ENCODE measurements around the gene TFR2.
"Not testable (repeated sequence)": the region's sequence is repeated elsewhere in the genome, so short reads cannot be mapped to it uniquely, and the experiment has no call there.

Gene TFR2

DNA sequence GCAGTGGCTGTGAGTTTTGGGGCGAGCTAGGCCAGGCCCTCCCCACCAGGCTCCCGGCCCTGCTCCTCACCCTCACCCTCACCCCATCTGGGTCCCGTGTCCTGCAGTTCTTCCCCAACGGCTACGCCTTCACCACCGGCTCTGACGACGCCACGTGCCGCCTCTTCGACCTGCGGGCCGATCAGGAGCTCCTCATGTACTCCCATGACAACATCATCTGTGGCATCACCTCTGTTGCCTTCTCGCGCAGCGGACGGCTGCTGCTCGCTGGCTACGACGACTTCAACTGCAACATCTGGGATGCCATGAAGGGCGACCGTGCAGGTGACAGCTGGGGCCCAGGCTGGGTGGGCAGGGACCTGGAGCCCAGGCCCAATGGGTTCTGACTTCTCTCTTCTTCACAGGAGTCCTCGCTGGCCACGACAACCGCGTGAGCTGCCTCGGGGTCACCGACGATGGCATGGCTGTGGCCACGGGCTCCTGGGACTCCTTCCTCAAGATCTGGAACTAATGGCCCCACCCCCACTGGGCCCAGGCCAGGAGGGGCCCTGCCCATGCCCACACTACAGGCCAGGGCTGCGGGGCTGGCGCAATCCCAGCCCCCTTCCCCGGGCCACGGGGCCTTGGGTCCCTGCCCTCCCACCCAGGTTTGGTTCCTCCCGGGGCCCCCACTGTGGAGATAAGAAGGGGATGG is 37.1 kb upstream of the TFR2 start:
- DNase-seq: no peak

DNA sequence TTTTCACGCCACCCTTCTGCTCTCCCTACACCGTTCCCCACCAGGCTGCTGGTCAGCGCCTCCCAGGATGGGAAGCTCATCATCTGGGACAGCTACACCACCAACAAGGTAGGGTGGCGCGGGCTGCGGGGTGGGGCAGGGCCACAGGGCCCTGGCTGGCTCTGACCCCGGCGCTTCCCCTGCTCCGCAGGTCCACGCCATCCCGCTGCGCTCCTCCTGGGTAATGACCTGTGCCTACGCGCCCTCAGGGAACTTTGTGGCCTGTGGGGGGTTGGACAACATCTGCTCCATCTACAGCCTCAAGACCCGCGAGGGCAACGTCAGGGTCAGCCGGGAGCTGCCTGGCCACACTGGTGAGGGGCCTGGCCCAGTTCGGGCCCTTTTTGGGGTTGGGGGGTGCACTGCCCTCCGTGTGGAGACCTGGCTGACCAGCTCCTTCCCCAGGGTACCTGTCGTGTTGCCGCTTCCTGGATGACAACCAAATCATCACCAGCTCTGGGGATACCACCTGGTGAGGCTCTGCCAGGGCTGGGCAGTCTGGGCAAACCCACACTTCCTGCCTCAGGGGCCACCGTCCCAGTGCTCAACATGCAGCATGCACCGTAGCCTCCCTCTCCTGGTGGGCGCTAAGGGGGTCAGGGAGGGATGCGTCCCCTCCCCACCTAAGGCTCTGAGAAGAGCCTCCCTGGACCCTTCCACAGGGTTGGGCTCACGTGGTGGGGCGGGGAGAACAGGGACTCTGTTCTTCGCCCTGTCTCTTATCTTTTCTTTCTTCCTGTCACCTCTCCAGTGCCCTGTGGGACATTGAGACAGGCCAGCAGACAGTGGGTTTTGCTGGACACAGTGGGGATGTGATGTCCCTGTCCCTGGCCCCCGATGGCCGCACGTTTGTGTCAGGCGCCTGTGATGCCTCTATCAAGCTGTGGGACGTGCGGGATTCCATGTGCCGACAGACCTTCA is 36.2 kb upstream of the TFR2 start:
- no peak for DNase-seq

DNA sequence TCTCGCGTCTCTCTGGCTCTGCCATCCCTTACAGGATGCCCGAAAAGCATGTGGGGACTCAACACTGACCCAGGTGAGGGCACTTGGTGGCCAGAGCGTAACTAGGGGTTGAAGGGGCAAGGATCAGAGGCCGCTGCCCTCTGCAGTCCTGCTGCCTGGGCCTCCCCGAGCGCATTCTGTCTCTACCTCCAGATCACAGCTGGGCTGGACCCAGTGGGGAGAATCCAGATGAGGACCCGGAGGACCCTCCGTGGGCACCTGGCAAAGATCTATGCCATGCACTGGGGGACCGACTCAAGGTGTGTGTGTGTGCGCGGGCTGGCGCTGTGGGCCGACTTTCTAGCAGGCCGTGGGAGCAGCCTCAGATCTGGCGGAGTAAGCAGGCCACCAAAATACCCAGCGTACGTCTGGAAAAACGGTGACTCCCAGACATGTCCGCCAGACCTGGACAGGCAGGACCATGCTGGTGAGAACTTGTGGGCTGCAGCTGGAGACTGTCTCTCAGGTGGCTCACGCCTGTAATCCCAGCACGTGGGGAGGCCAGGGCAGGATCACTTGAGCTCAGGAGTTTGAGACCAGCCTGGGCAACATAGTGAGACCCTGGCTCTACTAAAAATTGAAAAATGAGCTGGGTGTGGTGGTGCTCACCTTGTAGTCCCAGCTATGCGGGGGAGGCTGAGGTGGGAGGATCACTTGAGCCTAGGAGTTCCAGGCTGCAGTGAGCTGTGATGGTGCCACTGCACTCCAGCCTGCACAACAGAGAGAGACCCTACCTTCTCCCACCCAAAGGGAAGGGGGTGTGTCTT is 35.4 kb upstream of the TFR2 start:
- no peak for DNase-seq

DNA sequence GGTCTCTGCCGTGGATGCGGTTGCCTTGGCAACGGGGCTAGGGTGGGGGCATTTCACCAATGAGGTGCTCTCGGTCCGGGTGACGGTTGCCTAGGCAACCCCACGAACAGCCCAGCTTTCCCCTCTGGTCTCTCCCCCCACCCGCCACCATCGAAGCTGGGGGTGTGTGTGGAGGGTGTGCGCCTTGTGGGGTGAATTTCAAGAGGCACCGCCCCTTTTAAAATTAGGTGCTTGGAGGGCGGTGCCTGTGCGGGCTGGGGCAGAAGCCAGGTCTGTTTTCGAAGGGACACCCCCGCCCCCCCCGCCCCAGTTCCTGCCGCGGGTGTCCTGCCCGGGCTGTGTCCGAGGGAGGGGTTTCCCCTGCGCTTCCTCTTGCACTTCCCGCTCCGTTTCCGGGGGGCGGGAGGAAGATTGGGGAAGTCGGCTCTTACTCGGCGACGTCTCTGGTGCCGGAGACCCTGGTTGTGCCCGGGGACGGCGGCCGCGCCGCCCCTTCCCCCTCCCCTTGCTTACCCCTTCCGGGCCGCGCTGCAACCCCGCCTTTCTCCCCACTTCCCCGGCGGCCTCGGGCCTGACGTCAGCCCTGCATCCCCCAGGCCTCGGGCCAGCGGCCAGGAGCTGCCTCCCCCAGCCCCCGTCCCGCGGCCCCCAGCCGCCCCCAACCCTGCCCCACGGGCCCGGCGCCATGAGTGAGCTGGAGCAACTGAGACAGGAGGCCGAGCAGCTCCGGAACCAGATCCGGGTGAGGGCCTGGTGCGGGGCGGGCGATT is 34.4 kb upstream of the TFR2 start:
- peak in 50 of 51 donors; percentile 31 to 92 (median 78) for DNase-seq

DNA sequence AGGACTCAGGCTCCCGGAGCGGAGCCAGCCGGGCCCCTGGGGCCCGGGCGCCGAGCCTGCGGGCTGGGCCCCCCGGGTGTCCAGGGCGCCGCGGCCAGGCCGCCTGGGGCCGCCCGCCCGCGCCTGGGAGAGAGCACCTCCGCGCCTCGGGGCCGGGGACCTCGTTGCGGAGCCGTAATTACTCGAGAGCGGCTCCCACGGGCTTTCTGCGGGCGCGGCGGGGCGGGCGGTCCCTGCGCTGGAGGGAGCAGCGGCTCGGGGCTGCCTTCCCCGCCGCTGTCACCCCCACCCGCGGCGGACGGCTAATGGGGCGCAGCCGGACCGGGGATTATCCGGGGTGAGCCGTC is 33.7 kb upstream of the TFR2 start:
- peak in 1 of 51 donors; percentile 55 for DNase-seq

DNA sequence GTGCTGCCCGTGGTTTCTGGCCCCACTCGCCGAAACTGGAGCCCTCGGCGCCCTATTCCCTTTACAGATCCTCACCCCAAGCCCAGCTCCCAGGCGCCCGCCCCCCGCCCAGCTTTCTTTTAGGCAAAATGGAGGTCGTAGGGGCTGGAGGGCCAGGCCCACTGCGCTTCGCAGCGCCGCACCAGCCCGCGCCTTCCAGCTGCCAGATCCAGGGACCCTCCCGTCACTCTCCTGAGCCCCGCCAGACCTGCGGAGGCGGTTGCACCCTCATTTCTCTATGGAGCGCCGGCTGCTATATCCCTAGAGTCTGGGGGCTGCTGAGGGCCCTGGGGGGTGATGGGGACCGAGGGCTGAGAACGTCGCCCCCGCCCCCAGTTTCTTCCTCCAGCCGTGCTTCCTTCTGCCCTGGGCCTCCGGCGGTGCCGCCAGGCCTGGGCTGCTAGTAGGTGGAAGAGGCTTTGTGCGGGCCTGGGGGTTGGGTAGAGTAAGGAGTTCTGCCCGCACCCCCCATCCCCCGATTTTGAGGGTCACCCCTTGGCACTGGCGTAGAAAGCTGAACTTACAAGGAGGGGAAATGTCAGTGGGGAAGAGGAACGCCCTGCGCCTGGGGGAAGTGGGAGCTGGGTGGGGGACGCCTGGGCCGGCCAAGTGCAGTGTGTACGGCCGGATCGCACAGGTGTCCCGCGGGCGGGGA is 33.2 kb upstream of the TFR2 start:
- DNase-seq: peak in 14 of 51 donors; percentile 8 to 68 (median 38)

DNA sequence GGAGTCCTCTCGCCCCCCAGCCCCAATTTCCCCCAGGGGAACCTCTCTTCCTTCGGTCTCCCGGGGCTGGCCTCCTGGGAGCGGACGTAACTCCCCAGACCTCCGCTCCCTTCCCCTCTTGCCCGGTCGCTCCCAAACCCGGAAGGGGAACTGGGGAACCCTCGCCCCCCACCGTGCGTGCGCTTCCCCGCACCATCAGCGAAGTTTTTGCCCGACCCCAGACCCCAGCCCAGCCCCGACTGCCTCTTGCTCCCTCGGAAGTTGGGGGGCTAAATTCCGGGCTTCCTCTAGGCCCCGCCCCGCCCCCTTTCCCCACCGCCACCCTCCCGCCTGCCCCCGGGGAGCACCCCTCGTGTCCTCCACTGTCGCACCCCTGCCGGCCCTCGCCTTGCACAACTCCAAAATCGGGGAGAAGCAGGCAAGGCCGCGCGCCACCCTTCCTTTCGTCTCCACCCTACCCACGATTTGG is 32.6 kb upstream of the TFR2 start:
- DNase-seq: peak in 26 of 51 donors; percentile 19 to 79 (median 48)

DNA sequence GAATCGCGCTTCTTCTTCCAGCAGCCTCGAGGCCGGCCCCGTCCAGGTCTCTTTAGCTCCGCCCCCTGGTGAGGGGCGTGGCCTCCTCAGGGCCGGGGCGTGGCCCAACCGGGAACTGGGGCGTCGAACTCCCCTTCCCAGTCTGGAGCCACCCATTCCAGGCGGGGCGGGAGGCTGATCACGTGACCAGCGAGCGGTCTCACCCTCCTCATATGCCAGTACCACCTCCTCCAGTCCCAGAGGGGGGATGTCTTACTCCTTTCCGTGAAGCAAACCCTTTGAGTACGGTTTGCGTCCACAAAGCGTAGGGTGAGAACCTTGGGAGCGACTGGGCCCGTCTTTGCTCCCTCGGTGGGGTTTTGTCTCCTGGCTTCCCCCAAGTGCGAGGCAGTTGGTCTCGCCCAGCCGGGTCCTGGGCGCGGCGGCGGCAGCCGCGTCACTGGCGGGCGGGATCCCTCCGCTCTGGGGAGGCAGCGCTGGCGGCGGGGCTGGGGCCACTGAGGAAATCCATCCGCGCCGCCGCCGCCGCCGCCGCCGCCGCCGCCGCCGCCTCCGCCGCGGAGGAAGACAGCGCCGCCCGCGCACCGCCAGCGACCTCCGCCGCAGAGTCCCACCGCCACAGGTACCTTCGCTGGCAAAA is 32.1 kb upstream of the TFR2 start, which contains the start of gene GNB2:
Gene GNB2 (plus strand): TSS at position 439 of the 640 bp plus-strand sequence. CDS start 2,526 bp downstream, outside the sequence.
- peak; percentile 88 to 100 (median 98) for DNase-seq

DNA sequence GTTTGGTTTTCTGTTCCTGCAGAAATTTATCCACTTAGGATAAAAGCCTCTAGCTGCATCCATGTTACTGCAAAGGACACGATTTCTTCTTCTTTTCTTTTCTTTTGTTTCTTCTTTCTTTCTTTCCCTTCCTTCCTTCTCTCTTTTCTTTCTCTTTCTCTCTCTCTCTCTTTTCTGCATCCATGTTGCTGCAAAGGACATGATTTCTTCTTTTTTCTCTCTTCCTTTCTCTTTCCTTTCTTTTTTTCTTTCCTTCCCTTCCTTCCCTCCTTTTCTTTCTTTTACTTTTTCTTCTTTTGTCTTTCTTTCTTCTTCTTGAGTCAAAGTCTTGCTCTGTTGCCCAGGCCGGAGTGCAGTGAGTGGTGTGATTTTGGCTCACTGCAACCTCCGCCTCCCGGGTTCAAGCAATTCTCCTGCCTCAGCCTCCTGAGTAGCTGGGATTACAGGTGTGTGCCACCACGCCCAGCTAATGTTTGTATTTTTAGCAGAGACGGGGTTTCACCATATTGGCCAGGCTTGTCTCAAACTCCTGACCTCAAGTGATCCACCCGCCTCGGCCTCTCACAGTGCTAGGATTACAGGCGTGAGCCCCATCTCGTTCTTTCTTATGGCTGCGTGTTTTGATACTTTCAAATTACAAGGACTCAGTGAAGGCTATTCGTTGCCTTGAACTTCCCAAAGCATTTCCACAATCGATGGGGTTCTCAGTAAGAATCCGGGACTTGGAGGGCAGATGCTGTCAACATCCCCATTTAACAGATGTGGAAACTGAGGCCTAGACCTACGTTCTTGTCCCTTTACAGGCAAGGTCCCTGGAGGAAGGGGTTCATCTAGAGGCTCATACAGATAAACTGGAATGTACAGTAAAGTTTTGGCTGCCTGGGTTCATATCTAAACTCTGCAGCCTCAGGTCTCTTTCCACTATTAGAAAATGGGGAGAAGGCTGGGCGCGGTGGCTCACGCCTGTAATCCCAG is 30.3 kb upstream of the TFR2 start:
- no peak for DNase-seq

DNA sequence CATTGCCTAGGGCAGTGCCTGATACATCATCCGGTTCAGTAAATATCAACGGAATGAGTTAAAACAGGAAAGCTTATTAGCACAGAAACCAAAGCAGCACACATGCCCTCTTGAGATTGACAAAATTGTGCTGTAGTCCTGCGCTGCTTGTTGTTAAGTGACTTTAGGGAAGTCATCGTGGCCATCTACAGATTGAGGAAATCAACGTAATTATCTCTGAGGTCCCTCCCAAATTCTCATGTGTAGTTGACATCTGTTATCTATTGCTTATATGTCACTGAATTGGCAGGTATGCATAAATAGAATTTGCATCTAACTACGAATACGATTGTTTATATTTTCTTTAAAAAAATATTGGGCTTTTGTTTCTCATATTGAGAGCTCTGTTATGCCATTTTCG is 28.7 kb upstream of the TFR2 start:
- no peak for DNase-seq

DNA sequence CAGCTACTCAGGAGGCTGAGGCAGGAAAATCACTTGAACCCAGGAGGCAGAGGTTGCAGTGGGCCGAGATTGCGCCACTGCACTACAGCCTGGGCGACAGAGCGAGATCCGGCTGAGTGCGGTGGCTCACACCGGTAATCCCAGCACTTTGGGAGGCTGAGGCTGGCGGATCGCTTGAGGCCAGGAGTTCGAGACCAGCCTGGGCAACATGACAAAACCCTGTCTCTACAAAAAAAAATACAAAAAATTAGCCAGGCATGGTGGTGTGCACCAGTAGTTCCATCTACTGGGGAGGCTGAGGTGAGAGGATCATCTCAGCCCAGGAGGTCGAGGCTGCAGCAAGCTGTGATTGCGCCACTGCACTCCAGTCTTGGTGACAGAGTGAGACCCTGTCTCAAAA is 27.8 kb upstream of the TFR2 start:
- DNase-seq: not testable (repeated sequence)

DNA sequence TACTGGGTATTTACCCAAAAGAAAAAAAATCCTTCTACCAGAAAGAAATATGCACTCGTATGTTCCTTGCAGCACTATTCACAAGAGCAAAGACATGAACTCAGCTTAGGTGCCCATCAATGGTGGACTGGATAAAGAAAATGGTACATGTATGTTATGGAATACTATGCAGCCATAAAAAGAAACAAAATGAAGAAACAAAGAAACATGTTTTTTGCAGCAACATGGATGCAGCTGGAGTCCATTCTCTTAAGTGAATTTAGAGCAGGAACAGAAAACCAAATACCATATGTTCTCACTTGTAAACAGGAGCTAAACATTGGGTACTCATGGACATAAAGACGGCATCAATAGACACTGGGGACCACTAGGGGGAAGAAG is 26.7 kb upstream of the TFR2 start:
- DNase-seq: no peak

DNA sequence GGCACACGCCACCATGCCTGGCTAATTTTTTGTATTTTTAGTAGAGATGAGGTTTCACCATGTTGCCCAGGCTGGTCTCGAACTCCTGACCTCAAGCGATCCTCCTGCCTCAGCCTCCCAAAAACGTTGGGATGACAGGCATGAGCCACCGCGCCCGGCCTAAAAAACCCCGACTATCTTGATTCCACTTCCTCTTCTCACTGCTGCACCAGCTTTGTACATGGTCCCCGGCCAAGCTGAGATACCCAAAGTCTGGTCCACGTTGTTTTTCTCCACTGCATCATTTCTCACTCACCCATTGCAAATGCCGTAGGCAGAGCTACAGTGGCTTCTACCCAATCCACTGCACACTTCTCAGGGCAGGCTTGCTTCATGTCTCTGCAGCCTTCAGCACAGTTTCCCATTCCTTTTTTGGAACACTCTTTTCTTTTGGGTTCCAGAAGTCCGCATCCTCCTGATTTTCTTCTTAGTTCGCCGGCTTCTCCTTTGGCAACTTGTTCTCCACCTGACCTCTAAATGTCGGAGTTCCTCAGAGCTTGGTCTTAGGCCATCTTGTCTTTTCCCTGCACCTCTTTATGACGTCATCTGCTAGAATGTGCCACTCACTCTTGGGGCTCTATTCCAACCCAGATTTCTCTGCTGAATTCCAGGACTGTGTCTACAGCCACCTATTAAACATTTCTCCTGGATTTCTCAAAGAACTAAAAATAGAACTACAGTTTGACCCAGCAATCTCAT is 26.1 kb upstream of the TFR2 start:
- DNase-seq: no peak

DNA sequence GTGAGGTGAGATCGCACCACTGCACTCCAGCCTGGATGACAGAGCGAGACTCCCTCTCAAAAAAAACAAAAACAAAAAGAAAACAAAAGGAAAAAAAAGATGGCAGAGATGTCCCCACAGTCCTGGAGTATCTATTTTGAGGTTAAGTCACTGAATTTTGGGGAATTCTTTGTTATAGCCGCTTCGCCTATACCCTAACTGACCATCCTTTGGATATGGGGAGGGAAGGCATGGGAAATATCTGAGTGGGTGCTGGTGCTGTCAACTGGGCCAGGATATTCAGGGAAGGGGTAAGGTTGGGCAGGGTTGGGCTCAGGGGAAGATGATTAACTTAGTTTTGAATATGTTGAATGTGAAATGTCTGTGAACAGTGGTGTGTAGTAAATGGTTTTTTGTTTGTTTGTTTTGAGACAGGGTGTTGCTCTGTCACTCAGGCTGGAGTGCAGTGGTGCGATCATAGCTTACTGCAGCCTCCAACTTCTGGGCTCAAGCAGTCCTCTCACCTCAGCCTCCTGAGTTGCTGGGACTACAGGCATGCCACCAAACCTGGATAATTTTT is 23.9 kb upstream of the TFR2 start:
- DNase-seq: no peak

DNA sequence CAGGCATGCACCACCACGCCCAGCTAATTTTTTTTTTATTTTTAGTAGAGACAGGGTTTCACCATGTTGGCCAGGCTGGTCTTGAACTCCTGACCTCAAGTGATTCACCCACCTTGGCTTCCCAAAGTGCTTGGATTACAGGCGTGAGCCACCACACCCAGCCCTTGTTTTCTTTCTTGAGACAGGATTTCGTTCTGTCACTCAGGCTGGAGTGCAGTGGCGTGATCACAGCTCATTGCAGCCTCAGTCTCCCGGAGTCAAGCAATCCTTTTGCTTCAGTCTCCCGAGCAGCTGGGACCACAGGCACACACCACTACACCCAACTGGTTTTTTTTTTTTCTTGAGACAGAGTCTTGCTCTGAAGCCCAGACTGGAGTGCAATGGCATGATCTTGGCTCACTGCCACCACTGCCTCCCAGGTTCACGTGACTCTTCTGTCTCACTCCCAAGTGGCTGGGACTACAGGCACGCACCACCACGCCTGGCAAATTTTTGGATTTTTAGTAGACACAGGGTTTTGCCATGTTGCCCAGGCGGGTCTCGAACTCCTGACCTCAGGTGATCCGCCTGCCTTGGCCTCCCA is 20.9 kb upstream of the TFR2 start:
- DNase-seq: not testable (repeated sequence)

DNA sequence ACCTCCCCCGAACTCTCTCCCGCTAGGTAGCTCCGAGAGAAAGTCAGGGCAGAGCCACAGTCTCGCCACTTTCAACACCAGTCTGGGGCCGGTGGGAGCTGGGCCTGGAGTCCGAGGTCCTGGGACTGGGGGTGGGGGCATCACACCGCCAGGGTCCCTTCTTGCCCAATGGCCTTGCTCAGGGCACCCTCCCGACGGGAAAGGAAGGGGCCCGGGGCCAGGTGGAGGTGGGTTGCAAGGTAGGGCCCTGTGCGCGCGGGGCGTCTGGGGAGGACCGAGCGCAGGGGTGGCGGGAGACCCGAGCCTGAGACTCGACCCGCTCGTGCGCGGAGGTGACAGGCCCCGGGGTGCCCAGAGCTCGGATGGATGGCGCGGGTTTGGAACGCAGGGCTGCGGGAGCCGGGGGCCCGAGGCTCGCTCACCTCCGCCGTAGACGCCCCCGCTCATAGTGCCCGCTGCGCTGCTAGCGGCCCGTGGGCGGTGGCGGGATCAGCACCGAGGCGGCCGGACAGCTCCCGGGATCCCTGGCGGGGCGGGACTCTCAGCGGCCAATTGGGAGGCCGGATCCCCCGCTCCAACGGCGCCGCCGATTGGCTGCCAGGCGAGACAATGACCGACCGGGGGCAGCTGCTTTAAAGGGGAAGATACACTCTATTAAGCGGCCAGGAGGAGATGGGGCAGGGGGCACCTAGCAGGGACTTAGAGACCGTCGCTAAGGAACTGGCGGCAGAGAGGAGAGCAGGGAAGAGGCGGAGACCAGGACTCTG is 14.7 kb upstream of the TFR2 start, which contains the start of gene ACTL6B:
Gene ACTL6B (minus strand): TSS at position 541 of the 767 bp plus-strand sequence. CDS start 94 bp downstream, at position 447.
- DNase-seq: peak in 40 of 51 donors; percentile 6 to 85 (median 55)

Data from hypothalamus (tissue), 51 donors.